OCI-LY1 (cell line): ENCODE measurements around the gene SLC23A2.
A peak's percentile ranks its signal among the peaks of the same experiment; 100 is the strongest.

Experiments used
- H2AFZ ChIP-seq: fragments of 200-600 bp; sonication (generic), shearing (Covaris generic); 2 replicates; pipeline ENCODE4 v1.6.0; 2014; ENCODE audit warnings: antibody characterized with exemption, mild to moderate bottlenecking, low read length
- H3F3A ChIP-seq: fragments of 200-600 bp; sonication (generic), shearing (Covaris generic); 2 replicates; pipeline ENCODE4 v1.6.0; 2014; ENCODE audit warnings: mild to moderate bottlenecking, antibody characterized with exemption, low read length, moderate library complexity; ENCODE audit not compliant: insufficient read depth
- H3K27ac ChIP-seq: fragments of 200-600 bp; sonication (generic); 2 replicates; pipeline ENCODE4 v1.5.1; 2014; ENCODE audit warnings: low read length, mixed run types, mild to moderate bottlenecking, low read depth; ENCODE audit not compliant: poor library complexity, severe bottlenecking
- H3K27me3 ChIP-seq: fragments of 200-600 bp; sonication (generic); 2 replicates; pipeline ENCODE4 v1.6.0; 2014; ENCODE audit warnings: antibody characterized with exemption, mild to moderate bottlenecking, low read length, moderate library complexity; ENCODE audit not compliant: insufficient read depth
- H3K36me3 ChIP-seq: fragments of 200-600 bp; sonication (generic); 2 replicates; pipeline ENCODE4 v1.6.1; 2014; ENCODE audit warnings: mild to moderate bottlenecking, antibody characterized with exemption, low read length, moderate library complexity, mixed read lengths; ENCODE audit not compliant: insufficient read depth
- H3K4me1 ChIP-seq: fragments of 200-600 bp; sonication (generic); 2 replicates; pipeline ENCODE4 v1.5.1; 2014; ENCODE audit warnings: mild to moderate bottlenecking, low read length, moderate library complexity; ENCODE audit not compliant: insufficient read depth, severe bottlenecking
- H3K4me2 ChIP-seq: fragments of 200-600 bp; sonication (generic), shearing (Covaris generic); 2 replicates; pipeline ENCODE4 v1.6.1; 2014; ENCODE audit warnings: low read length
- H3K4me3 ChIP-seq: fragments of 200-600 bp; sonication (generic); 2 replicates; pipeline ENCODE4 v1.5.1; 2014; ENCODE audit warnings: low read length, low read depth, mild to moderate bottlenecking, mixed read lengths; ENCODE audit not compliant: poor library complexity, severe bottlenecking
- H3K79me2 ChIP-seq: fragments of 200-600 bp; shearing (Covaris generic); 2 replicates; pipeline ENCODE4 v1.6.1; 2016; ENCODE audit warnings: mixed run types, low read length, mixed read lengths; ENCODE audit not compliant: insufficient read depth
- H3K9ac ChIP-seq: fragments of 200-600 bp; sonication (generic), shearing (Covaris generic); 2 replicates; pipeline ENCODE4 v1.6.1; 2014; ENCODE audit warnings: mild to moderate bottlenecking, low read length, mixed read lengths
- H3K9me2 ChIP-seq: fragments of 200-600 bp; sonication (generic), shearing (Covaris generic); 2 replicates; pipeline ENCODE4 v1.6.1; 2014; ENCODE audit warnings: low read depth, mild to moderate bottlenecking, low read length, mixed read lengths
- H3K9me3 ChIP-seq: fragments of 200-600 bp; shearing (Covaris generic); 2 replicates; pipeline ENCODE4 v1.6.1; 2014; ENCODE audit warnings: low read length, mixed read lengths
- H4K20me1 ChIP-seq: fragments of 200-600 bp; sonication (generic), shearing (Covaris generic); 2 replicates; pipeline ENCODE4 v1.6.0; 2016; ENCODE audit warnings: mild to moderate bottlenecking, low read length; ENCODE audit not compliant: insufficient read depth
- EZH2 ChIP-seq: fragments of 200-600 bp; sonication (generic), shearing (Covaris generic); IDR thresholded peaks from 2 replicates; pipeline ENCODE4 v1.8.0; 2017; ENCODE audit warnings: borderline replicate concordance, mixed run types, mild to moderate bottlenecking, antibody characterized with exemption, low read length, moderate library complexity, mixed read lengths
- TF ChIP-seq, protein P1 (sequence below): fragments of 200-600 bp; sonication (generic), shearing (Covaris generic); IDR thresholded peaks from 2 replicates; pipeline ENCODE4 v1.5.1; 2017; ENCODE audit warnings: mild to moderate bottlenecking, antibody characterized with exemption, low read length, moderate library complexity, mixed read lengths

Gene SLC23A2

DNA sequence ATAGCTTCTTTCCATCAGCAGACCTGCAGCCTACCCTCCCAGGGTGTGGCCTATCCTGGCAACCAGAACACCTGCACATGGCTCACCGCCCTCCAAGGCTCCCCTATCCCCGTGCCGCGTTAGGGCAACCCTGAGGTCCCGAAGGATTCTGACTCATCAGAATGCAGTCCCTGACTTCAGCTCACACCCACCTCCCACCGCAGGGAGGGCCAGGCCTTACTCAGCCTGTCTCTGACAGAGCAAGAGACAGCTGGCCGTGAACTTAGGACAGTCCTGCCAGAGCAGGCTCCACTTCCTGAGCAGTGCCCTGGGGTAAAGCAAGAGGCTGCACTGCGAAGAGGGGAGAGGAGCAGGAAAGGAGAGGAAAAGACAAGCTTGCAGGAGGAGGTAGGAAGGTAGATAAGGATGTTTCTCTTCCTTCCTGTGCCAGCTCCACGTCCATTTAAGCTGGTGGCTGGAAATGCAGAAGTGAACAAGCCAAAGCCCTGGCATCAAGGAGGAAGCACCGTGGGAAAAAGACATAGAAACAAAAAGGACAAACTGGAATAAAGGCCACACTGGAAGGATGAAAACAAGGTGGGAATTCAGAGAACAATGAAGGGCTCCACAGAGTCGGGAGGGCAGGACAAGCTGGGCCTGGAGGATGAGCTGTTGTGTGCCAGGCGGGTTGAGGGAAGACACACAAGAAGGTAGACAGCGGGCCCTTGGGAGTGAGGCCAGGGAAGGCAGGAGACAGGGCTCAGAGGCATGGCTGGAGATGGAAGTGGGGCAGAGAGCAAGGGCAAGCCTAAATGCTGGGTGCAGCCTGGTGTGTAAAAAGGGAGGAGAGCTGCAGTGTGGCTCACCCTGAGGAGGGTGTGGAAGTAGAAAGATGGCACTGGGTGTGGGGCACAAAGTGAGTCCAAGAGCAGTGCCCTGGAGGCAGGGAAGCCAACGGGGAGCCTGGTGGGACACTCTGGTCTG, 102.7 kb downstream of the SLC23A2 start:
- Histone ChIP-seq H3K4me3 (no peak overlapping the region), H3K4me1 (peaks cover 33% of the 10 kb centered on the region), H3K79me2 (no peaks in the 10 kb centered on the region), H4K20me1 (no peaks in the 10 kb centered on the region), H3K4me2 (no peak overlapping the region), H3K27ac (no peak overlapping the region), H3K27me3 (no peaks in the 10 kb centered on the region), H3K9me3 (no peaks in the 10 kb centered on the region), H3K36me3 (peaks cover 68% of the 10 kb centered on the region), H2AFZ (no peak overlapping the region), H3F3A (no peaks in the 10 kb centered on the region), H3K9ac (no peak overlapping the region), H3K9me2 (no peaks in the 10 kb centered on the region)
- TF ChIP-seq, protein P1, sequence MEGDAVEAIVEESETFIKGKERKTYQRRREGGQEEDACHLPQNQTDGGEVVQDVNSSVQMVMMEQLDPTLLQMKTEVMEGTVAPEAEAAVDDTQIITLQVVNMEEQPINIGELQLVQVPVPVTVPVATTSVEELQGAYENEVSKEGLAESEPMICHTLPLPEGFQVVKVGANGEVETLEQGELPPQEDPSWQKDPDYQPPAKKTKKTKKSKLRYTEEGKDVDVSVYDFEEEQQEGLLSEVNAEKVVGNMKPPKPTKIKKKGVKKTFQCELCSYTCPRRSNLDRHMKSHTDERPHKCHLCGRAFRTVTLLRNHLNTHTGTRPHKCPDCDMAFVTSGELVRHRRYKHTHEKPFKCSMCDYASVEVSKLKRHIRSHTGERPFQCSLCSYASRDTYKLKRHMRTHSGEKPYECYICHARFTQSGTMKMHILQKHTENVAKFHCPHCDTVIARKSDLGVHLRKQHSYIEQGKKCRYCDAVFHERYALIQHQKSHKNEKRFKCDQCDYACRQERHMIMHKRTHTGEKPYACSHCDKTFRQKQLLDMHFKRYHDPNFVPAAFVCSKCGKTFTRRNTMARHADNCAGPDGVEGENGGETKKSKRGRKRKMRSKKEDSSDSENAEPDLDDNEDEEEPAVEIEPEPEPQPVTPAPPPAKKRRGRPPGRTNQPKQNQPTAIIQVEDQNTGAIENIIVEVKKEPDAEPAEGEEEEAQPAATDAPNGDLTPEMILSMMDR: no peak
- TF ChIP-seq EZH2: no peak

DNA sequence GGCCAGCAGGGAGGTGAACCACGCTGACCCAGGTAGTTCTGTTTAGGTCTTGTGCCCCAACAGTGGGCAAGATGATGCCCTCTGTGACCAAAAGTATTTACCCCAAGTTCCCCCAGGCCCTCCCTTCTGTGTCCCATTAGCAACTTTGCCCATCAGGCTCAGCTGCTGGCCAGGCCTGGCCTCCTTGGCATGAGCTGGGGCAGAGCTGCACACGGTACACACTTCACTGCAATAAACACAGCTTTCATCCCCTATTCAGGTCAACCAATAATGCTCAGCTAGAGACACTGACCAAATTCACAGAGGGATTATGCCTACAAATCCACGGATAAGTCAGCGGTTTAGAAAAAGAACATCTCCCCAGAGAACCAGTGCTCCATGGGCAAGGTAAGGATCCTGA, 103.7 kb downstream of the SLC23A2 start:
- Histone ChIP-seq H4K20me1 (no peaks in the 10 kb centered on the region), H3K27ac (no peak overlapping the region), H3K79me2 (no peaks in the 10 kb centered on the region), H3K9me3 (no peaks in the 10 kb centered on the region), H3K27me3 (no peaks in the 10 kb centered on the region), H3K9me2 (no peaks in the 10 kb centered on the region), H3K9ac (no peak overlapping the region; the same call in 1 of the 2 replicates), H2AFZ (no peak overlapping the region), H3K4me2 (no peak overlapping the region), H3F3A (no peaks in the 10 kb centered on the region), H3K4me1 (peaks cover 33% of the 10 kb centered on the region), H3K36me3 (peaks cover 71% of the 10 kb centered on the region), H3K4me3 (no peak overlapping the region)
- no peak for TF ChIP-seq EZH2
- TF ChIP-seq, protein P1: no peak

DNA sequence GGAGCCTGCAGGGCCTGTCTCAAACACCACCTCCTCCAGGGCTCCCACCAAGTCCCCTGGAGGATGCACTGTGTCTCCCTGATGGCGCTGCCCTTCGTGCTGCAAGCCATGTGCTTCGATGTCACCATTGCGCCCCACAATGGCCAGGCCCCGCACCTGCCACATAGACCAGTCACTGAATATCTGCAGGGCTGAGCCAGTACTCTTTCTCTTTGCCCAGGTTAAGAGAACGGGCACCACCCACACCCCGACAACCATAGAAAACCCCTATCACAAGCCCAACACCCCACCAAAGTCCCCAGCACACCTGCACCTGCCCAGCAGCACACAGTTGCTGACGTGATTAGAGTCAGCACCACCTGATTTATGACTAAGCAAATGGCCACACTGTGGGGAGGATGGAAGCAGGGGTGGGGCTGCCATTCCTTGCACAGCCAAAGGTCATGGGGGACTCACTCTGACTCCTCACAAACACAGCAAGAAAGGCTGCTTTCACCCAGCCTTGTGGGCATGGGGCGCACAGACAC, 104.3 kb downstream of the SLC23A2 start:
- H3K79me2 ChIP-seq: no peaks in the 10 kb centered on the region
- no peaks in the 10 kb centered on the region for H3K27me3 ChIP-seq
- no peaks in the 10 kb centered on the region for H4K20me1 ChIP-seq
- H2AFZ ChIP-seq: no peak overlapping the region
- H3K4me1 ChIP-seq: peaks cover 33% of the 10 kb centered on the region
- TF ChIP-seq, protein P1: peak; percentile 69
- no peak for TF ChIP-seq EZH2
- no peak overlapping the region; the same call in 1 of the 2 replicates for H3K9ac ChIP-seq
- H3K9me3 ChIP-seq: no peaks in the 10 kb centered on the region
- no peaks in the 10 kb centered on the region for H3K9me2 ChIP-seq
- no peaks in the 10 kb centered on the region for H3F3A ChIP-seq
- no peak overlapping the region for H3K4me3 ChIP-seq
- no peak overlapping the region for H3K4me2 ChIP-seq
- H3K36me3 ChIP-seq: peaks cover 69% of the 10 kb centered on the region
- H3K27ac ChIP-seq: peak overlapping the region; percentile 7
